Measurements from ENCODE around the gene PKIB.
"Not testable (repeated sequence)": the region's sequence is repeated elsewhere in the genome, so short reads cannot be mapped to it uniquely, and the experiment has no call there.

Gene PKIB

GRCh38 chr6:122736616-122737015 is 126.4 kb downstream of the PKIB start:
- Histone ChIP-seq H3K27me3 (ENCODE audit: insufficient read depth, insufficient read length) (no peaks in the 10 kb centered on the region), H3K9ac (ENCODE audit: insufficient read length, low read depth) (no peak overlapping the region), H3K9me3 (ENCODE audit: insufficient read depth, low read length) (no peaks in the 10 kb centered on the region), H3K4me1 (ENCODE audit: insufficient read depth, insufficient read length) (peaks cover 3% of the 10 kb centered on the region), H3K4me3 (ENCODE audit: insufficient read length, low read depth) (no peak overlapping the region), H3K36me3 (ENCODE audit: insufficient read depth, insufficient read length, low read length) (no peaks in the 10 kb centered on the region)
- no peak for DNase-seq (ENCODE audit: low read depth, low spot score)
- TF ChIP-seq YY1 (IDR thresholded peaks at IDR 0.05; ENCODE audit: insufficient read depth, insufficient read length) (no peak), SUZ12 (IDR thresholded peaks at IDR 0.05; ENCODE audit: extremely low read depth, insufficient read depth, insufficient read length) (no peak), ZNF274 (IDR thresholded peaks at IDR 0.05; ENCODE audit: low read depth, low read length) (no peak)

DNA sequence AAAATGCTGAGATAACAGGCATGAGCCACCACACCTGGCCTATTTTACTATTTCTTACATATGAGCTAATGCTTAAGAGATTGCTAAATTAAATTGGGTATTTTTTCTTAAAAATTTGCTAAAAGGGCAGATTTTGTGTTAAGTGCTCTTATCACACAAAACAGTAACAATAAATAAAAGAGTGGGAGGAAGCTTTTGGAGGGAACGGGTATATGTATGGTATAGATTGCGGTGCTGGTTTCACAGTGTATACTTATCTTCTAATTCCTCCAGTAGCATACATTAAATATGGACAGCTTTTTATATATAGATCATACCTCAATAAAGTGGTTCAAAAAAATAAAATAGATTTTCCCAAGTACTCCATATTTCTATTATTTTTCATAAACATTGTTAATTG is 129.9 kb downstream of the PKIB start:
- TF ChIP-seq SUZ12 (IDR thresholded peaks at IDR 0.05; ENCODE audit: extremely low read depth, insufficient read depth, insufficient read length) = no peak
- no peak for TF ChIP-seq ZNF274 (IDR thresholded peaks at IDR 0.05; ENCODE audit: low read depth, low read length)
- no peak for TF ChIP-seq YY1 (IDR thresholded peaks at IDR 0.05; ENCODE audit: insufficient read depth, insufficient read length)
- Histone ChIP-seq H3K27me3 (ENCODE audit: insufficient read depth, insufficient read length) (no peaks in the 10 kb centered on the region), H3K9me3 (ENCODE audit: insufficient read depth, low read length) (no peaks in the 10 kb centered on the region), H3K36me3 (ENCODE audit: insufficient read depth, insufficient read length, low read length) (no peaks in the 10 kb centered on the region), H3K9ac (ENCODE audit: insufficient read length, low read depth) (no peak overlapping the region), H3K4me1 (ENCODE audit: insufficient read depth, insufficient read length) (no peaks in the 10 kb centered on the region), H3K4me3 (ENCODE audit: insufficient read length, low read depth) (no peak overlapping the region)
- DNase-seq (ENCODE audit: low read depth, low spot score) = no peak

DNA sequence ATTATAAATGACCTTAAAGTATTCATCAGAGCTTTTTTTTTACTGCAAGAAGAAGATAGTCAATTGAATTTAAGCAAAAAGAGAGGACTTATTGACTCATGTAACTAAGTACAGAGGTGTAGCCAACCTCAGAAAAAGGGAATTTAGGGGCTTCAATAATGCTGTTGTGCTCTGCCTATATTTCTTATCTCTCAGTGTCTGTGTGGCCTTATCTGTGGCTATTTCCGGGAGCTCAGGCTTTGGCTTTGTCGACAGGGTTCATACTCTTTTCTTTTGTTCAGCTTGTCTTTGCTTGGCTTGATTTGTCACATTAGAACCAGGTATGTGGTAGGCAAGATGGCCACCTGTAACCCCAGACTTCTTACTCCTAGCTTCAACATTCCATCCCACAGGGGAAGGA is 130.7 kb downstream of the PKIB start:
- Histone ChIP-seq H3K27me3 (ENCODE audit: insufficient read depth, insufficient read length) (no peaks in the 10 kb centered on the region), H3K36me3 (ENCODE audit: insufficient read depth, insufficient read length, low read length) (no peaks in the 10 kb centered on the region), H3K9me3 (ENCODE audit: insufficient read depth, low read length) (no peaks in the 10 kb centered on the region), H3K4me1 (ENCODE audit: insufficient read depth, insufficient read length) (no peaks in the 10 kb centered on the region), H3K9ac (ENCODE audit: insufficient read length, low read depth) (no peak overlapping the region), H3K4me3 (ENCODE audit: insufficient read length, low read depth) (no peak overlapping the region)
- DNase-seq (ENCODE audit: low read depth, low spot score) = no peak
- TF ChIP-seq ZNF274 (IDR thresholded peaks at IDR 0.05; ENCODE audit: low read depth, low read length) = no peak
- TF ChIP-seq SUZ12 (IDR thresholded peaks at IDR 0.05; ENCODE audit: extremely low read depth, insufficient read depth, insufficient read length) = no peak
- TF ChIP-seq YY1 (IDR thresholded peaks at IDR 0.05; ENCODE audit: insufficient read depth, insufficient read length) = no peak

- H3K9ac ChIP-seq (ENCODE audit: insufficient read length, low read depth); H3K4me1 ChIP-seq (ENCODE audit: insufficient read depth, insufficient read length); H3K27me3 ChIP-seq (ENCODE audit: insufficient read depth, insufficient read length); H3K9me3 ChIP-seq (ENCODE audit: insufficient read depth, low read length); H3K36me3 ChIP-seq (ENCODE audit: insufficient read depth, insufficient read length, low read length); H3K4me3 ChIP-seq (ENCODE audit: insufficient read length, low read depth); DNase-seq (ENCODE audit: low read depth, low spot score): not testable (repeated sequence)
Measured at GRCh38 chr6:122744247-122744646, 134.0 kb downstream of the PKIB start.

GRCh38 chr6:122744856-122745255 is 134.7 kb downstream of the PKIB start:
- H3K27me3 ChIP-seq (ENCODE audit: insufficient read depth, insufficient read length); H3K9ac ChIP-seq (ENCODE audit: insufficient read length, low read depth); H3K9me3 ChIP-seq (ENCODE audit: insufficient read depth, low read length); DNase-seq (ENCODE audit: low read depth, low spot score); H3K4me1 ChIP-seq (ENCODE audit: insufficient read depth, insufficient read length); H3K36me3 ChIP-seq (ENCODE audit: insufficient read depth, insufficient read length, low read length); H3K4me3 ChIP-seq (ENCODE audit: insufficient read length, low read depth): not testable (repeated sequence)

DNA sequence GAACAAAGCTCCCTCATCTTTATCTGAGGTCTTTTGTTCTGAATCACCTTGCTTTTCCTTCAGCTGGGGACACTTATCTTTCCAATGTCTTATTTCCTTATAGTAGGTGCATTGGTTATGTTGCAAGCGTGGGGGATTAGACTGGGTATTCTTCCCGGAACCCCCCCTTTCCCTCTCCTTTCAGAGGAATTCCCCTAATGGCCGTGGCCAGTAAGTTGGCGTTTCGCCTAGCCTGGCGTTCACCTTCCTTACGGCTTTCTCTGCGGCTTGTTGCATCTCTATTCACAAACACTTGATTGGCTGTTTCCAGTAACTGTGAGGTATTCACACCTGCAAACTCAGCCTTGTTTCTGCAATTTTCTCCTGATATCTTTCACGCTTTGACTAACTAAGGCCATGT is 136.5 kb downstream of the PKIB start:
- H3K27me3 ChIP-seq (ENCODE audit: insufficient read depth, insufficient read length) = no peaks in the 10 kb centered on the region
- H3K4me3 ChIP-seq (ENCODE audit: insufficient read length, low read depth) = no peak overlapping the region
- no peak for TF ChIP-seq SUZ12 (IDR thresholded peaks at IDR 0.05; ENCODE audit: extremely low read depth, insufficient read depth, insufficient read length)
- no peak for TF ChIP-seq YY1 (IDR thresholded peaks at IDR 0.05; ENCODE audit: insufficient read depth, insufficient read length)
- no peak for TF ChIP-seq ZNF274 (IDR thresholded peaks at IDR 0.05; ENCODE audit: low read depth, low read length)
- no peaks in the 10 kb centered on the region for H3K4me1 ChIP-seq (ENCODE audit: insufficient read depth, insufficient read length)
- no peaks in the 10 kb centered on the region for H3K9me3 ChIP-seq (ENCODE audit: insufficient read depth, low read length)
- no peak overlapping the region for H3K9ac ChIP-seq (ENCODE audit: insufficient read length, low read depth)
- no peak for DNase-seq (ENCODE audit: low read depth, low spot score)
- H3K36me3 ChIP-seq (ENCODE audit: insufficient read depth, insufficient read length, low read length) = no peaks in the 10 kb centered on the region

GRCh38 chr6:122747573-122747972 is 137.4 kb downstream of the PKIB start:
- TF ChIP-seq SUZ12 (IDR thresholded peaks at IDR 0.05; ENCODE audit: extremely low read depth, insufficient read depth, insufficient read length) = no peak
- no peak for TF ChIP-seq ZNF274 (IDR thresholded peaks at IDR 0.05; ENCODE audit: low read depth, low read length)
- no peak for TF ChIP-seq YY1 (IDR thresholded peaks at IDR 0.05; ENCODE audit: insufficient read depth, insufficient read length)
- no peaks in the 10 kb centered on the region for H3K9me3 ChIP-seq (ENCODE audit: insufficient read depth, low read length)

GRCh38 chr6:122748945-122749344 is 138.7 kb downstream of the PKIB start:
- DNase-seq (ENCODE audit: low read depth, low spot score); H3K9me3 ChIP-seq (ENCODE audit: insufficient read depth, low read length); H3K4me3 ChIP-seq (ENCODE audit: insufficient read length, low read depth); H3K36me3 ChIP-seq (ENCODE audit: insufficient read depth, insufficient read length, low read length); H3K4me1 ChIP-seq (ENCODE audit: insufficient read depth, insufficient read length); H3K9ac ChIP-seq (ENCODE audit: insufficient read length, low read depth); H3K27me3 ChIP-seq (ENCODE audit: insufficient read depth, insufficient read length): not testable (repeated sequence)

More at GRCh38 chr6:122747573-122747972, 137.4 kb downstream of the PKIB start:
- Histone ChIP-seq H3K27me3 (ENCODE audit: insufficient read depth, insufficient read length) (no peaks in the 10 kb centered on the region), H3K4me1 (ENCODE audit: insufficient read depth, insufficient read length) (no peaks in the 10 kb centered on the region), H3K9ac (ENCODE audit: insufficient read length, low read depth) (no peak overlapping the region), H3K36me3 (ENCODE audit: insufficient read depth, insufficient read length, low read length) (no peaks in the 10 kb centered on the region), H3K4me3 (ENCODE audit: insufficient read length, low read depth) (no peak overlapping the region)
- no peak for DNase-seq (ENCODE audit: low read depth, low spot score)

Data from NT2/D1 (cell line).